HepG2 (cell line): ENCODE measurements around the gene PSMB10. TPM values are rescaled to one million over a fixed set of nuclear protein-coding genes. Genes with fewer than 3 reads are reported as not detected.

Experiments used
- ATAC-seq: fragments of 200-7000 bp; cut with Tn5 transposase; 3 replicates; pipeline ENCODE4 v1.9.1; 2020; ENCODE audit warnings: mild to moderate bottlenecking, moderate library complexity
- BruUV-seq: library from RNA; stranded (reverse); fragments of 400-500 nt; replicated peaks from 2 replicates; lab custom pipeline; 2021; lab: Mats Ljungman, UMichigan
- CTCF ChIA-PET: fragments of 300-600 bp; formaldehyde crosslinking; extraction: SDS; loops from one replicate; lab custom pipeline; 2021; ENCODE audit warnings: low total read pairs, inconsistent platforms, low intra/inter-chr PET ratio; lab: Yijun Ruan, JAX
- POLR2A ChIA-PET: fragments of 350-600 bp; sonication (Branson Sonifier 250); formaldehyde crosslinking; loops from one replicate; lab custom pipeline; 2020; ENCODE audit warnings: antibody characterized with exemption, inconsistent platforms; lab: Yijun Ruan, JAX
- DNase-seq: peaks from one replicate; pipeline ENCODE4 v3.0.0-alpha.2; 2015; ENCODE audit warnings: low spot score
- FAIRE-seq: peaks from 3 replicates; lab custom pipeline; 2011; peaks lifted over from hg19 to GRCh38; lab: Jason Lieb, UNC
- H2AFZ ChIP-seq: one replicate; pipeline ENCODE4 v1.6.1; 2011; ENCODE audit warnings: low read length, inconsistent platforms
- H3K27ac ChIP-seq: fragments of 300-600 bp; 3 replicates; pipeline ENCODE4 v1.8.0; 2011; ENCODE audit warnings: mixed run types, mild to moderate bottlenecking, mixed read lengths, low read length, inconsistent platforms; ENCODE audit not compliant: insufficient read depth; ENCODE audit errors: extremely low read length
- H3K27me3 ChIP-seq, 2 experiments: fragments of 200-600 bp in 1 of 2; 2 replicates in 1 of 2; 3 replicates in 1 of 2; pipeline versions ENCODE4 v1.6.0 to v1.8.0; 2011; ENCODE audit warnings: low read length in 2 of 2, mild to moderate bottlenecking in 2 of 2, moderate library complexity in 2 of 2, inconsistent platforms in 1 of 2; ENCODE audit not compliant: insufficient read depth in 2 of 2, control insufficient read depth in 1 of 2
- H3K36me3 ChIP-seq, 2 experiments: fragments of 200-600 bp in 1 of 2; replicated peaks in 1 of 2; 2 replicates in 1 of 2; 3 replicates in 1 of 2; pipeline versions ENCODE4 v1.5.1 to v1.8.0; 2011; ENCODE audit warnings: low read length in 2 of 2, inconsistent platforms in 1 of 2; ENCODE audit not compliant: insufficient read depth in 2 of 2, control insufficient read depth in 1 of 2
- H3K4me1 ChIP-seq: 2 replicates; pipeline ENCODE4 v1.5.1; 2012; ENCODE audit warnings: low read length, inconsistent platforms; ENCODE audit not compliant: insufficient read depth
- H3K4me2 ChIP-seq: 2 replicates; pipeline ENCODE4 v1.6.0; 2011; ENCODE audit warnings: low read depth, low read length, inconsistent platforms
- H3K4me3 ChIP-seq, 3 experiments: fragments of 200-600 bp in 1 of 3; sonication (generic), shearing (Covaris generic) in 1 of 3; replicated peaks in 1 of 3; 2 replicates each; pipeline ENCODE4 v1.5.1; 2011 to 2016; ENCODE audit warnings: low read length in 3 of 3, inconsistent platforms in 2 of 3, low read depth in 2 of 3, mild to moderate bottlenecking in 2 of 3, control low read depth in 1 of 3, mixed read lengths in 1 of 3; ENCODE audit not compliant: insufficient read depth in 1 of 3
- H3K79me2 ChIP-seq: one replicate; pipeline ENCODE4 v1.6.1; 2011; ENCODE audit warnings: low read length, inconsistent platforms; ENCODE audit not compliant: insufficient read depth
- H3K9ac ChIP-seq: 2 replicates; pipeline ENCODE4 v1.6.0; 2011; ENCODE audit warnings: mild to moderate bottlenecking, low read depth, low read length, inconsistent platforms; ENCODE audit not compliant: insufficient read depth
- H3K9me3 ChIP-seq: 2 replicates; pipeline ENCODE4 v1.5.1; 2012; ENCODE audit warnings: mild to moderate bottlenecking, low read length
- H4K20me1 ChIP-seq: 2 replicates; pipeline ENCODE4 v1.6.0; 2011; ENCODE audit warnings: inconsistent platforms, mild to moderate bottlenecking, low read length, moderate library complexity; ENCODE audit not compliant: insufficient read depth
- GATA4 ChIP-seq: sonication (generic); IDR thresholded peaks from 2 replicates; pipeline ENCODE4 v1.6.1; 2016; ENCODE audit warnings: antibody characterized with exemption, low read depth, borderline replicate concordance
- HOXA3 ChIP-seq: sonication (generic); formaldehyde crosslinking; IDR thresholded peaks from 2 replicates; pipeline ENCODE4 v1.5.0; 2020; ENCODE audit warnings: missing genetic modification reagents
- MED1 ChIP-seq: sonication (generic); formaldehyde crosslinking; IDR thresholded peaks from 2 replicates; pipeline ENCODE4 v1.4.0; 2020; ENCODE audit warnings: missing genetic modification reagents
- NFKBIZ ChIP-seq: IDR thresholded peaks from 2 replicates; pipeline ENCODE4 v1.6.1; 2018; ENCODE audit warnings: missing genetic modification reagents, missing compliant biosample characterization
- ONECUT2 ChIP-seq: sonication (generic); formaldehyde crosslinking; IDR thresholded peaks from 2 replicates; pipeline ENCODE4 v1.4.0; 2020; ENCODE audit warnings: missing genetic modification reagents
- RAD21 ChIP-seq: fragments of 450-650 bp; formaldehyde crosslinking; IDR thresholded peaks from 2 replicates; pipeline ENCODE4 v1.5.0; 2020; ENCODE audit warnings: mild to moderate bottlenecking
- RNF2 ChIP-seq: fragments of 450-650 bp; conservative IDR thresholded peaks from 2 replicates; pipeline ENCODE4 v1.6.1; 2016; ENCODE audit warnings: low read depth
- RXRA ChIP-seq: sonication (generic); formaldehyde crosslinking; IDR thresholded peaks from 2 replicates; pipeline ENCODE4 v1.5.1; 2020; ENCODE audit warnings: missing genetic modification reagents
- SAP130 ChIP-seq: IDR thresholded peaks from 2 replicates; pipeline ENCODE4 v1.6.1; 2016; ENCODE audit warnings: low read depth
- SIX1 ChIP-seq: sonication (generic); formaldehyde crosslinking; IDR thresholded peaks from 2 replicates; pipeline ENCODE4 v1.4.0; 2020; ENCODE audit warnings: missing genetic modification reagents, borderline replicate concordance
- SRF ChIP-seq: IDR thresholded peaks from 2 replicates; pipeline ENCODE4 v1.6.1; 2011; ENCODE audit warnings: mild to moderate bottlenecking, low read depth, low read length, moderate library complexity
- TCF7L2 ChIP-seq: IDR thresholded peaks from 2 replicates; pipeline ENCODE4 v1.6.1; 2011; ENCODE audit warnings: mild to moderate bottlenecking, low read depth, low read length, moderate library complexity
- ZNF326 ChIP-seq: sonication (generic); formaldehyde crosslinking; IDR thresholded peaks from 2 replicates; pipeline ENCODE4 v1.4.0; 2020; ENCODE audit warnings: missing genetic modification reagents, borderline replicate concordance
- ZNF44 ChIP-seq: sonication (generic); formaldehyde crosslinking; IDR thresholded peaks from 2 replicates; pipeline ENCODE4 v1.5.1; 2020; ENCODE audit warnings: mild to moderate bottlenecking, missing genetic modification reagents
- ZNF556 ChIP-seq: sonication (generic); formaldehyde crosslinking; IDR thresholded peaks from 2 replicates; pipeline ENCODE4 v1.4.0; 2020; ENCODE audit warnings: mild to moderate bottlenecking, missing genetic modification reagents, borderline replicate concordance
- ZNF720 ChIP-seq: sonication (generic); formaldehyde crosslinking; IDR thresholded peaks from 2 replicates; pipeline ENCODE4 v1.4.0; 2020; ENCODE audit warnings: missing genetic modification reagents
- WGBS: methylation state at CpG from one replicate; pipeline ENCODE4 v1.1.6; 2017; ENCODE audit warnings: low lambda C conversion rate; 5-methylcytosine and 5-hydroxymethylcytosine counted together
- in situ Hi-C: cut with HindIII; loops from 2 replicates; pipeline ENCODE4 v1.10.0; 2017; ENCODE audit warnings: low pct_unique_long_range_greater_than_20kb; ENCODE audit not compliant: extremely low pct_ligation_motif_present
- intact Hi-C: fragments of 100-400 bp; cut with micrococcal nuclease; formaldehyde crosslinking; loops from one replicate; pipeline ENCODE4 v1.10.0; 2022; ENCODE audit not compliant: unreplicated experiment
- polyA plus RNA-seq, 8 experiments: library from polyadenylated mRNA; depleted of rRNA in 3 of 8; stranded (reverse) in 7 of 8; unstranded in 1 of 8; fragments of >200 nt; fragmentation: Illumina TruSeq in 4 of 8; extraction: Trizol in 4 of 8; gene quantifications; 2 replicates each; pipeline versions ENCODE4 v1.2.1 to v1.2.3, GENCODE V29; 2011 to 2016; ENCODE audit warnings: low read depth in 4 of 8, missing spikeins in 1 of 8, mixed read lengths in 1 of 8; ENCODE audit not compliant: insufficient read depth in 1 of 8
- total RNA-seq, 5 experiments: library from RNA; depleted of rRNA; stranded (reverse); fragments of >200 nt; fragmentation: Illumina TruSeq; extraction: Trizol; gene quantifications; 2 replicates each; pipeline ENCODE4 v1.2.3, GENCODE V29; 2016; ENCODE audit warnings: low read depth in 1 of 5
- TF ChIP-seq, protein P1 (sequence below): sonication (generic); formaldehyde crosslinking; IDR thresholded peaks from 2 replicates; pipeline ENCODE4 v1.5.0; 2020; ENCODE audit warnings: mild to moderate bottlenecking, low read depth, missing genetic modification reagents, borderline replicate concordance
- TF ChIP-seq, protein P2 (sequence below): IDR thresholded peaks from 2 replicates; pipeline ENCODE4 v1.6.1; 2016; ENCODE audit warnings: low read depth, missing genetic modification reagents, missing compliant biosample characterization

Gene PSMB10
- total and polyA plus RNA-seq, 2 of the 13 experiments (the other 11 are each of a cell fraction or from before 2014, with no cell fraction given): 12.7 to 65.9 TPM

DNA sequence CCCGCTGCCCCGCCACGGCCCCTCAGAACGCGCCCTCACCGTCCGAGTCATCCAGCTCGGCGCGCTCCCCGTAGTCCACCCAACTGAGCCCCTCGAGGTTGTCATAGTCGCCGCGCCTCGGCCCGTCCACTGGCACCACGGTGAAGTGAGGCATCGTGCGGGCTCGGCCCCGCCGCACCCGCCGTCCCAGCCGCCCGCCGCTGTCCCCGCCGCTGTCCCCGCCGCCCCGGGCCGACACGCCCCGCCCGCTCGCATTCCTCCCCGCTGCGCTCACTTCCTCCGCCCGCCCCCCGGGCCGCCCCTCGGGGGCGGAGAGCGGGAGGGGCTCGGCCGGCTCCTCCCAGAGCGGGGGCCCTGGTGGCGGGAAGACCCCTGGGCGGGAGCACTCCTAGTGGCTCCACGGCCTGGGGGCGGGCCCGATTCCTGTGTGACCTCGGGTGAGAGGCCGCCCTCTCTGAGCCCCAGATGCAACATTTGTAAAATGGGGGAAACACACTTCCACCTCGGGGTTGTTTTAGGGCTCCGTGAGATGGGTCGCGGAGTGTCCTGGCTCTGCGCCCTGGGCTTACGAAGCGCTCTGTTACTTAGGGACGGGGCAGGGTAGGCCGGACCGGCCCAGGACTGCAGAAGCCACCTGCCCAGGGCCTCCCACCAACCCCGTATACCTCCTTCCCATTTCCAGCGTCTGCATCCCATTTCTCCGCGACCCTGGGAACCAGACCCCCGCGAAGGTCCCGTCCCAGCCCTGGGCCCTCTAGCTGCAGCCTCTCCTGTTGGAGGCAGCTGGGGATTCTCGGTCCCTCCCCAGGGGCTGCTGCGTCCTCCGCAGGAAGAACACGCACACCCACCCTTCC is 32.0 kb upstream of the PSMB10 start, which contains the start of gene SLC12A4:
Gene SLC12A4 (minus strand): TSS at position 238 of the 854 bp plus-strand sequence. CDS start 84 bp downstream, at position 154.
- H3K9me3 ChIP-seq: no peaks in the 10 kb centered on the region
- peak within 1 kb of the TSS; percentile 92 for H3K27ac ChIP-seq
- BruUV-seq: TSS peak; percentile 67
- peaks cover 11% of the 10 kb centered on the region for H4K20me1 ChIP-seq
- POLR2A ChIA-PET: interaction anchor here (0.7 to 12.9 kb wide), 8 partner anchors 9 to 72 kb away, joined by 4 to 226 read pairs (median 12); partner anchors contain the start of genes DDX28, DUS2, LCAT and PSMB10
- peak; percentile 73 for ATAC-seq
- FAIRE-seq: no peak
- 0% methylated on average over 20 of the region's 78 CpGs for WGBS
- peaks cover 51% of the 10 kb centered on the region for H3K79me2 ChIP-seq
- peak; percentile 86 for DNase-seq
- no peaks in the 10 kb centered on the region; a peak in 1 of 5 replicates for H3K36me3 ChIP-seq
- H3K9ac ChIP-seq: peak within 1 kb of the TSS; percentile 97
- in situ Hi-C loops: no loop called here
- H3K4me1 ChIP-seq: peaks cover 57% of the 10 kb centered on the region
- peak within 1 kb of the TSS; percentile 89 to 91 (median 90) for H3K4me3 ChIP-seq
- CTCF ChIA-PET: interaction anchor here (1.8 kb wide), 1 partner anchor 25 kb away, joined by 3 read pairs; no protein-coding TSS in a partner anchor
- intact Hi-C loops: loop anchor here (2.0 kb wide), 1 partner anchor 26 kb away; no protein-coding TSS in a partner anchor
- H3K4me2 ChIP-seq: peak within 1 kb of the TSS; percentile 92
- H3K27me3 ChIP-seq: no peaks in the 10 kb centered on the region; a peak in 1 of 5 replicates
- no peak within 1 kb of the TSS for H2AFZ ChIP-seq
- TF ChIP-seq, protein P1, sequence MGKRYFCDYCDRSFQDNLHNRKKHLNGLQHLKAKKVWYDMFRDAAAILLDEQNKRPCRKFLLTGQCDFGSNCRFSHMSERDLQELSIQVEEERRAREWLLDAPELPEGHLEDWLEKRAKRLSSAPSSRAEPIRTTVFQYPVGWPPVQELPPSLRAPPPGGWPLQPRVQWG (CRISPR knock-in tag): no peak
- peak; percentile 32; the same call in 1 of the 2 replicates for TF ChIP-seq ZNF44
- no peak for TF ChIP-seq TCF7L2
- peak; percentile 86 for TF ChIP-seq SAP130 (CRISPR knock-in tag)
- TF ChIP-seq HOXA3 (CRISPR knock-in tag): peak; percentile 64
- TF ChIP-seq ZNF326: no peak
- TF ChIP-seq ZNF556 (CRISPR knock-in tag): 0 out of 2 replicates have a peak, but pooled peaks have one; percentile 4
- TF ChIP-seq RXRA: peak; percentile 51
- peak; percentile 5; the same call in 1 of the 2 replicates for TF ChIP-seq RAD21 (CRISPR knock-in tag)
- TF ChIP-seq NFKBIZ (CRISPR knock-in tag): no peak
- 0 out of 2 replicates have a peak, but pooled peaks have one; percentile 3 for TF ChIP-seq SIX1 (CRISPR knock-in tag)
- no peak for TF ChIP-seq SRF
- no peak for TF ChIP-seq RNF2
- TF ChIP-seq GATA4: no peak
- TF ChIP-seq, protein P2, sequence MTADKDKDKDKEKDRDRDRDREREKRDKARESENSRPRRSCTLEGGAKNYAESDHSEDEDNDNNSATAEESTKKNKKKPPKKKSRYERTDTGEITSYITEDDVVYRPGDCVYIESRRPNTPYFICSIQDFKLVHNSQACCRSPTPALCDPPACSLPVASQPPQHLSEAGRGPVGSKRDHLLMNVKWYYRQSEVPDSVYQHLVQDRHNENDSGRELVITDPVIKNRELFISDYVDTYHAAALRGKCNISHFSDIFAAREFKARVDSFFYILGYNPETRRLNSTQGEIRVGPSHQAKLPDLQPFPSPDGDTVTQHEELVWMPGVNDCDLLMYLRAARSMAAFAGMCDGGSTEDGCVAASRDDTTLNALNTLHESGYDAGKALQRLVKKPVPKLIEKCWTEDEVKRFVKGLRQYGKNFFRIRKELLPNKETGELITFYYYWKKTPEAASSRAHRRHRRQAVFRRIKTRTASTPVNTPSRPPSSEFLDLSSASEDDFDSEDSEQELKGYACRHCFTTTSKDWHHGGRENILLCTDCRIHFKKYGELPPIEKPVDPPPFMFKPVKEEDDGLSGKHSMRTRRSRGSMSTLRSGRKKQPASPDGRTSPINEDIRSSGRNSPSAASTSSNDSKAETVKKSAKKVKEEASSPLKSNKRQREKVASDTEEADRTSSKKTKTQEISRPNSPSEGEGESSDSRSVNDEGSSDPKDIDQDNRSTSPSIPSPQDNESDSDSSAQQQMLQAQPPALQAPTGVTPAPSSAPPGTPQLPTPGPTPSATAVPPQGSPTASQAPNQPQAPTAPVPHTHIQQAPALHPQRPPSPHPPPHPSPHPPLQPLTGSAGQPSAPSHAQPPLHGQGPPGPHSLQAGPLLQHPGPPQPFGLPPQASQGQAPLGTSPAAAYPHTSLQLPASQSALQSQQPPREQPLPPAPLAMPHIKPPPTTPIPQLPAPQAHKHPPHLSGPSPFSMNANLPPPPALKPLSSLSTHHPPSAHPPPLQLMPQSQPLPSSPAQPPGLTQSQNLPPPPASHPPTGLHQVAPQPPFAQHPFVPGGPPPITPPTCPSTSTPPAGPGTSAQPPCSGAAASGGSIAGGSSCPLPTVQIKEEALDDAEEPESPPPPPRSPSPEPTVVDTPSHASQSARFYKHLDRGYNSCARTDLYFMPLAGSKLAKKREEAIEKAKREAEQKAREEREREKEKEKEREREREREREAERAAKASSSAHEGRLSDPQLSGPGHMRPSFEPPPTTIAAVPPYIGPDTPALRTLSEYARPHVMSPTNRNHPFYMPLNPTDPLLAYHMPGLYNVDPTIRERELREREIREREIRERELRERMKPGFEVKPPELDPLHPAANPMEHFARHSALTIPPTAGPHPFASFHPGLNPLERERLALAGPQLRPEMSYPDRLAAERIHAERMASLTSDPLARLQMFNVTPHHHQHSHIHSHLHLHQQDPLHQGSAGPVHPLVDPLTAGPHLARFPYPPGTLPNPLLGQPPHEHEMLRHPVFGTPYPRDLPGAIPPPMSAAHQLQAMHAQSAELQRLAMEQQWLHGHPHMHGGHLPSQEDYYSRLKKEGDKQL (CRISPR knock-in tag): no peak
- peak; percentile 72 for TF ChIP-seq MED1 (CRISPR knock-in tag)
- no peak for TF ChIP-seq ONECUT2 (CRISPR knock-in tag)
- no peak for TF ChIP-seq ZNF720 (CRISPR knock-in tag)
